K562 (cell line): Measurements from ENCODE around the gene DPAGT1. TPM values are rescaled to one million over a fixed set of nuclear protein-coding genes. Genes with fewer than 3 reads are reported as not detected.
A peak's percentile ranks its signal among the peaks of the same experiment; 100 is the strongest.

Experiments used
- ARNT ChIP-seq, 2 experiments: fragments of 450-650 bp; IDR thresholded peaks; 2 replicates each; pipeline ENCODE4 v1.6.1; 2016; ENCODE audit warnings: mild to moderate bottlenecking in 1 of 2
- CAMTA2 ChIP-seq: fragments of 250-450 bp; sonication (Bioruptor Pico); conservative IDR thresholded peaks from 2 replicates; pipeline ENCODE4 v1.5.1; 2022
- EGR1 ChIP-seq: fragments of 450-650 bp; conservative IDR thresholded peaks from 2 replicates; pipeline ENCODE4 v1.6.1; 2017; ENCODE audit warnings: mild to moderate bottlenecking
- FOXK2 ChIP-seq, 2 experiments: fragments of 450-650 bp; IDR thresholded peaks in 1 of 2; conservative IDR thresholded peaks in 1 of 2; 2 replicates each; pipeline ENCODE4 v1.6.1; 2016; ENCODE audit warnings: low read depth in 2 of 2, mild to moderate bottlenecking in 1 of 2
- FOXP1 ChIP-seq: sonication (generic); formaldehyde crosslinking; IDR thresholded peaks from 2 replicates; pipeline ENCODE4 v1.8.0; 2022; ENCODE audit warnings: mild to moderate bottlenecking, missing genetic modification reagents
- FOXP4 ChIP-seq: sonication (generic); formaldehyde crosslinking; IDR thresholded peaks from 2 replicates; pipeline ENCODE4 v1.8.0; 2022; ENCODE audit warnings: mild to moderate bottlenecking, missing genetic modification reagents, borderline replicate concordance
- GATAD2A ChIP-seq: fragments of 450-650 bp; IDR thresholded peaks from 2 replicates; pipeline ENCODE4 v1.6.1; 2017
- GTF3C2 ChIP-seq: IDR thresholded peaks from 3 replicates; pipeline ENCODE4 v1.6.1; 2011; ENCODE audit warnings: borderline replicate concordance, mild to moderate bottlenecking, moderate library complexity; ENCODE audit not compliant: insufficient read length; ENCODE audit errors: extremely low read depth
- HSF4 ChIP-seq: fragments of 250-450 bp; sonication (Bioruptor Pico); IDR thresholded peaks from 2 replicates; pipeline ENCODE4 v2.1.2; 2022; ENCODE audit warnings: mild to moderate bottlenecking, moderate library complexity, borderline replicate concordance
- ILF3 ChIP-seq: fragments of 450-650 bp; IDR thresholded peaks from 2 replicates; pipeline ENCODE4 v1.6.1; 2018; ENCODE audit warnings: antibody characterized with exemption, mild to moderate bottlenecking, moderate library complexity, borderline replicate concordance
- JUND ChIP-seq, 2 experiments: IDR thresholded peaks; 2 replicates in 1 of 2; 3 replicates in 1 of 2; pipeline ENCODE4 v1.6.1; 2011; ENCODE audit warnings: borderline replicate concordance in 2 of 2, low read depth in 2 of 2, low read length in 2 of 2, improper control_type of control experiment in 1 of 2, missing biosample characterization in 1 of 2, missing genetic modification characterization in 1 of 2, missing genetic modification reagents in 1 of 2
- KDM1A ChIP-seq, 2 experiments: fragments of 450-650 bp; IDR thresholded peaks; 2 replicates each; pipeline ENCODE4 v1.6.1; 2016; ENCODE audit warnings: mild to moderate bottlenecking in 2 of 2
- LCOR ChIP-seq: sonication (generic); formaldehyde crosslinking; IDR thresholded peaks from 2 replicates; pipeline ENCODE4 v1.8.0; 2022; ENCODE audit warnings: mild to moderate bottlenecking, missing genetic modification reagents
- NCOA1 ChIP-seq: fragments of 450-650 bp; IDR thresholded peaks from 2 replicates; pipeline ENCODE4 v1.6.1; 2016; ENCODE audit warnings: low read depth
- POLR2G ChIP-seq: fragments of 200-400 bp; formaldehyde crosslinking; IDR thresholded peaks from 2 replicates; pipeline ENCODE4 v1.6.1; 2017; ENCODE audit warnings: low read depth, mild to moderate bottlenecking, antibody characterized with exemption, low read length, moderate library complexity
- SIRT6 ChIP-seq: IDR thresholded peaks from one replicate; pipeline ENCODE4 v1.6.1; 2012; ENCODE audit warnings: low read depth, mild to moderate bottlenecking, control low read depth, inconsistent platforms, low read length, moderate library complexity
- SMAD1 ChIP-seq: fragments of 150-350 bp; IDR thresholded peaks from 2 replicates; pipeline ENCODE4 v1.6.1; 2014; ENCODE audit warnings: low read length, low read depth; ENCODE audit not compliant: partially characterized antibody
- SMAD4 ChIP-seq: fragments of 250-450 bp; sonication (Bioruptor Pico); conservative IDR thresholded peaks from 2 replicates; pipeline ENCODE4 v1.8.0; 2021; ENCODE audit warnings: inconsistent platforms, mild to moderate bottlenecking, moderate library complexity
- SNRNP70 ChIP-seq: fragments of 200-400 bp; formaldehyde crosslinking; optimal IDR thresholded peaks from 2 replicates; pipeline ENCODE3; 2017; ENCODE audit warnings: low read depth, low read length
- STAG1 ChIP-seq: sonication (generic); formaldehyde crosslinking; IDR thresholded peaks from 2 replicates; pipeline ENCODE4 v1.5.0; 2020; ENCODE audit warnings: missing genetic modification reagents, borderline replicate concordance
- polyA plus RNA-seq, 8 experiments: library from polyadenylated mRNA; depleted of rRNA in 4 of 8; stranded (reverse) in 5 of 8; unstranded in 3 of 8; fragments of >200 nt; fragmentation: Nextera tagmentation in 2 of 8; fragmentation: Illumina TruSeq in 1 of 8; extraction: Ambion mirVana in 2 of 8; extraction: Trizol in 1 of 8; gene quantifications; 2 replicates each; pipeline versions ENCODE4 v1.2.1 to v1.2.3, GENCODE V29; 2011 to 2014; ENCODE audit warnings: inconsistent platforms in 1 of 8, missing spikeins in 1 of 8
- total RNA-seq, 7 experiments: library from RNA; depleted of rRNA in 6 of 7; stranded (reverse); fragments of >200 nt in 6 of 7; fragmentation: Illumina TruSeq in 2 of 7; extraction: Trizol in 2 of 7; gene quantifications; 2 replicates each; pipeline versions ENCODE4 v1.2.1 to v1.2.3, GENCODE V29; 2011 to 2021; ENCODE audit warnings: low replicate concordance in 1 of 7
- TF ChIP-seq, protein P1 (sequence below), 2 experiments: fragments of 250-450 bp in 1 of 2; fragments of 450-650 bp in 1 of 2; sonication (Bioruptor Pico) in 1 of 2; IDR thresholded peaks; 2 replicates each; pipeline versions ENCODE4 v1.6.1 to v1.8.0; 2016 to 2021; ENCODE audit warnings: mild to moderate bottlenecking in 2 of 2, moderate library complexity in 2 of 2, missing compliant biosample characterization in 1 of 2, missing genetic modification characterization in 1 of 2

Gene DPAGT1
- total and polyA plus RNA-seq, 9 of the 15 experiments (the other 6 are each of a cell fraction or from before 2014, with no cell fraction given), result 29.9 to 135 (median 85.0) TPM

GRCh38 chr11:119095066-119095880, 6.4 kb downstream of the DPAGT1 start (continued):
- TF ChIP-seq GTF3C2 (no peak), POLR2G (peak; percentile 99), HSF4 (CRISPR knock-in tag) (no peak), FOXP4 (CRISPR knock-in tag) (peak; percentile 64; the same call in 1 of the 2 replicates), SIRT6 (peak; percentile 6), EGR1 (0 out of 2 replicates have a peak, but pooled peaks have one; percentile 1), LCOR (peak; percentile 97), NCOA1 (no peak), SMAD1 (peak; percentile 98), CAMTA2 (peak; percentile 46; the same call in 1 of the 2 replicates), GATAD2A (peak; percentile 25; the same call in 1 of the 2 replicates), STAG1 (CRISPR knock-in tag) (0 out of 2 replicates have a peak, but pooled peaks have one; percentile 7), FOXK2 (conservative IDR thresholded peaks at IDR 0.05 in 1 of 2, IDR thresholded peaks at IDR 0.05 in 1 of 2; ENCODE audit: low read depth in 2 of 2) (peak; percentile 49 to 66; a peak in 2 of 4 replicates), SMAD4 (0 out of 2 replicates have a peak, but pooled peaks have one; percentile 76), SNRNP70 (no peak), KDM1A (IDR thresholded peaks at IDR 0.05) (peak; percentile 82 to 83; a peak in 2 of 4 replicates), FOXP1 (peak; percentile 96), ARNT (IDR thresholded peaks at IDR 0.05) (0 out of 4 replicates have a peak, but pooled peaks of 1 of the 2 experiments have one; percentile 40), JUND (IDR thresholded peaks at IDR 0.05; ENCODE audit: borderline replicate concordance, low read depth, low read length) (peak; percentile 3; the same call in 1 of the 2 replicates), JUND (tag; IDR thresholded peaks at IDR 0.05; ENCODE audit: borderline replicate concordance, low read depth, low read length) (no peak; the same call in 2 of the 3 replicates), ILF3 (0 out of 2 replicates have a peak, but pooled peaks have one; percentile 14)
- TF ChIP-seq, protein P1, sequence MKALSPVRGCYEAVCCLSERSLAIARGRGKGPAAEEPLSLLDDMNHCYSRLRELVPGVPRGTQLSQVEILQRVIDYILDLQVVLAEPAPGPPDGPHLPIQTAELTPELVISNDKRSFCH (CRISPR knock-in tag; IDR thresholded peaks at IDR 0.05), result no peak
- TF ChIP-seq, protein P1 (tag; IDR thresholded peaks at IDR 0.05), result peak; percentile 86
